HepG2 (cell line): ENCODE results near the gene SND1. TPM values are rescaled to one million over a fixed set of nuclear protein-coding genes. Genes with fewer than 3 reads are reported as not detected.

ENCODE experiments used
- ARNT2 ChIP-seq: sonication (generic); formaldehyde crosslinking; IDR thresholded peaks from 2 replicates; pipeline ENCODE4 v1.8.0; 2022; ENCODE audit warnings: mild to moderate bottlenecking, low read depth, missing genetic modification reagents, moderate library complexity
- CBX5 ChIP-seq: sonication (generic); formaldehyde crosslinking; IDR thresholded peaks from 2 replicates; pipeline ENCODE4 v1.4.0; 2020; ENCODE audit warnings: missing genetic modification reagents, borderline replicate concordance
- ETS1 ChIP-seq: sonication (generic); formaldehyde crosslinking; IDR thresholded peaks from 2 replicates; pipeline ENCODE4 v1.4.0; 2020; ENCODE audit warnings: missing genetic modification reagents
- HNF1B ChIP-seq: sonication (generic); formaldehyde crosslinking; IDR thresholded peaks from 2 replicates; pipeline ENCODE4 v1.5.1; 2020; ENCODE audit warnings: mild to moderate bottlenecking, moderate library complexity, missing genetic modification reagents
- KDM2A ChIP-seq: sonication (generic); formaldehyde crosslinking; IDR thresholded peaks from 2 replicates; pipeline ENCODE4 v1.4.0; 2020; ENCODE audit warnings: low read depth, missing genetic modification reagents, borderline replicate concordance
- KLF11 ChIP-seq: IDR thresholded peaks from 2 replicates; pipeline ENCODE4 v1.6.1; 2016; ENCODE audit warnings: missing compliant biosample characterization
- KMT2A ChIP-seq: sonication (generic); formaldehyde crosslinking; IDR thresholded peaks from 2 replicates; pipeline ENCODE4 v1.4.0; 2020; ENCODE audit warnings: missing genetic modification reagents
- POLR2AphosphoS5 ChIP-seq: IDR thresholded peaks from 2 replicates; pipeline ENCODE4 v1.6.1; 2012; ENCODE audit warnings: low read depth, low read length
- RARA ChIP-seq: IDR thresholded peaks from 2 replicates; pipeline ENCODE4 v1.6.1; 2016; ENCODE audit warnings: missing genetic modification reagents, missing compliant biosample characterization
- REST ChIP-seq, 2 experiments: IDR thresholded peaks; 2 replicates each; pipeline ENCODE4 v1.6.1; 2011 to 2012; ENCODE audit warnings: low read length in 2 of 2, borderline replicate concordance in 1 of 2, low read depth in 1 of 2, mild to moderate bottlenecking in 1 of 2, moderate library complexity in 1 of 2
- SMAD3 ChIP-seq: sonication (generic); formaldehyde crosslinking; IDR thresholded peaks from 2 replicates; pipeline ENCODE4 v1.4.0; 2020; ENCODE audit warnings: missing genetic modification reagents
- TRIM24 ChIP-seq: sonication (generic); formaldehyde crosslinking; IDR thresholded peaks from 2 replicates; pipeline ENCODE4 v1.8.0; 2022; ENCODE audit warnings: mild to moderate bottlenecking, missing genetic modification reagents
- ZBTB39 ChIP-seq: sonication (generic); formaldehyde crosslinking; IDR thresholded peaks from 2 replicates; pipeline ENCODE4 v1.5.0; 2020; ENCODE audit warnings: missing genetic modification reagents
- ZBTB42 ChIP-seq: sonication (generic); formaldehyde crosslinking; IDR thresholded peaks from 2 replicates; pipeline ENCODE4 v1.5.0; 2020; ENCODE audit warnings: mild to moderate bottlenecking, missing genetic modification reagents
- ZNF260 ChIP-seq: sonication (generic); formaldehyde crosslinking; IDR thresholded peaks from 2 replicates; pipeline ENCODE4 v1.4.0; 2020; ENCODE audit warnings: missing genetic modification reagents, low read depth, mild to moderate bottlenecking, borderline replicate concordance
- ZNF263 ChIP-seq: sonication (generic); formaldehyde crosslinking; IDR thresholded peaks from 2 replicates; pipeline ENCODE4 v1.4.0; 2020; ENCODE audit warnings: missing genetic modification reagents
- ZNF333 ChIP-seq: sonication (generic); formaldehyde crosslinking; IDR thresholded peaks from 2 replicates; pipeline ENCODE4 v1.4.0; 2020; ENCODE audit warnings: mild to moderate bottlenecking, missing genetic modification reagents, borderline replicate concordance
- ZNF605 ChIP-seq: sonication (generic); formaldehyde crosslinking; IDR thresholded peaks from 2 replicates; pipeline ENCODE4 v1.8.0; 2022; ENCODE audit warnings: mild to moderate bottlenecking, missing genetic modification reagents
- ZNF768 ChIP-seq: sonication (generic); formaldehyde crosslinking; IDR thresholded peaks from 2 replicates; pipeline ENCODE4 v1.4.0; 2020; ENCODE audit warnings: missing genetic modification reagents
- ZNF777 ChIP-seq: sonication (generic); formaldehyde crosslinking; IDR thresholded peaks from 2 replicates; pipeline ENCODE4 v1.4.0; 2020; ENCODE audit warnings: missing genetic modification reagents
- ZNF816 ChIP-seq: sonication (generic); formaldehyde crosslinking; IDR thresholded peaks from 2 replicates; pipeline ENCODE4 v1.8.0; 2022; ENCODE audit warnings: missing genetic modification reagents, mild to moderate bottlenecking, borderline replicate concordance
- polyA plus RNA-seq, 8 experiments: library from polyadenylated mRNA; depleted of rRNA in 3 of 8; stranded (reverse) in 7 of 8; unstranded in 1 of 8; fragments of >200 nt; fragmentation: Illumina TruSeq in 4 of 8; extraction: Trizol in 4 of 8; gene quantifications; 2 replicates each; pipeline versions ENCODE4 v1.2.1 to v1.2.3, GENCODE V29; 2011 to 2016; ENCODE audit warnings: low read depth in 4 of 8, missing spikeins in 1 of 8, mixed read lengths in 1 of 8; ENCODE audit not compliant: insufficient read depth in 1 of 8
- total RNA-seq, 5 experiments: library from RNA; depleted of rRNA; stranded (reverse); fragments of >200 nt; fragmentation: Illumina TruSeq; extraction: Trizol; gene quantifications; 2 replicates each; pipeline ENCODE4 v1.2.3, GENCODE V29; 2016; ENCODE audit warnings: low read depth in 1 of 5

SND1 gene
- total and polyA plus RNA-seq, 2 of the 13 experiments (the other 11 are each of a cell fraction or from before 2014, with no cell fraction given) = 110 to 182 TPM

- TF ChIP-seq ZNF605 (CRISPR knock-in tag) (no peak), ARNT2 (peak; percentile 77; the same call in 1 of the 2 replicates), CBX5 (CRISPR knock-in tag) (no peak), ZNF260 (CRISPR knock-in tag) (no peak), ZNF777 (CRISPR knock-in tag) (peak; percentile 59), POLR2AphosphoS5 (no peak), ZBTB42 (no peak), ETS1 (CRISPR knock-in tag) (no peak), SMAD3 (CRISPR knock-in tag) (0 out of 2 replicates have a peak, but pooled peaks have one; percentile 19), TRIM24 (CRISPR knock-in tag) (no peak), ZBTB39 (CRISPR knock-in tag) (0 out of 2 replicates have a peak, but pooled peaks have one; percentile 37), RARA (0 out of 2 replicates have a peak, but pooled peaks have one; percentile 9), ZNF816 (CRISPR knock-in tag) (no peak), KMT2A (CRISPR knock-in tag) (no peak), KDM2A (CRISPR knock-in tag) (0 out of 2 replicates have a peak, but pooled peaks have one; percentile 17), ZNF333 (no peak), ZNF263 (CRISPR knock-in tag) (peak; percentile 53; the same call in 1 of the 2 replicates), ZNF768 (CRISPR knock-in tag) (no peak), HNF1B (CRISPR knock-in tag) (no peak), KLF11 (CRISPR knock-in tag) (no peak), REST (IDR thresholded peaks at IDR 0.05; ENCODE audit: borderline replicate concordance in 1 of 2, low read depth in 1 of 2, low read length in 2 of 2) (no peak)
Observed at GRCh38 chr7:128135515-128136214, 483.7 kb downstream of the SND1 start (continued).
